Effector memory CD4-positive, alpha-beta T cell (primary cell): ENCODE measurements around the gene CHRNA9.
A peak's percentile ranks its signal among the peaks of the same experiment; 100 is the strongest.

Source experiments
- DNase-seq, 3 donors: peaks; one replicate each; pipeline ENCODE4 v3.0.0-alpha.2; 2020
- H3K27ac ChIP-seq: 2 replicates; pipeline ENCODE4 v1.7.0; 2013; ENCODE audit warnings: mild to moderate bottlenecking, low read length, moderate library complexity; ENCODE audit not compliant: insufficient read depth, poor library complexity, severe bottlenecking
- H3K27me3 ChIP-seq: replicated peaks from 2 replicates; pipeline ENCODE4 v1.7.0; 2013; ENCODE audit warnings: mild to moderate bottlenecking, low read length; ENCODE audit not compliant: insufficient read depth, control insufficient read depth, poor library complexity, severe bottlenecking
- H3K36me3 ChIP-seq: 2 replicates; pipeline ENCODE4 v1.7.0; 2013; ENCODE audit warnings: mild to moderate bottlenecking, low read length, moderate library complexity; ENCODE audit not compliant: control insufficient read depth, insufficient read depth
- H3K4me1 ChIP-seq: 2 replicates; pipeline ENCODE4 v1.7.0; 2013; ENCODE audit warnings: low read length, mild to moderate bottlenecking; ENCODE audit not compliant: control insufficient read depth, insufficient read depth, poor library complexity, severe bottlenecking
- H3K4me3 ChIP-seq: 2 replicates; pipeline ENCODE4 v1.7.0; 2013; ENCODE audit warnings: low read length, low read depth, mild to moderate bottlenecking; ENCODE audit not compliant: insufficient read depth, poor library complexity, severe bottlenecking
- H3K9me3 ChIP-seq: 2 replicates; pipeline ENCODE4 v1.7.0; 2013; ENCODE audit warnings: mild to moderate bottlenecking, low read length, moderate library complexity; ENCODE audit not compliant: control insufficient read depth

CHRNA9 gene

GRCh38 chr4:40308528-40309122 lies 26.5 kb upstream of the CHRNA9 start:
- Histone ChIP-seq H3K4me3 (peak overlapping the region; percentile 32), H3K9me3 (no peaks in the 10 kb centered on the region), H3K4me1 (peaks cover 52% of the 10 kb centered on the region), H3K27ac (peak overlapping the region; percentile 83), H3K36me3 (peaks cover 3% of the 10 kb centered on the region), H3K27me3 (no peaks in the 10 kb centered on the region)
- DNase-seq, result no peak

GRCh38 chr4:40309250-40309774 lies 25.8 kb upstream of the CHRNA9 start:
- peak; percentile 77 to 85 (median 82) for DNase-seq
- peaks cover 3% of the 10 kb centered on the region for H3K36me3 ChIP-seq
- no peaks in the 10 kb centered on the region for H3K9me3 ChIP-seq
- peak overlapping the region; percentile 32 for H3K4me3 ChIP-seq
- peak overlapping the region; percentile 83 for H3K27ac ChIP-seq
- H3K4me1 ChIP-seq, result peaks cover 50% of the 10 kb centered on the region
- no peaks in the 10 kb centered on the region for H3K27me3 ChIP-seq

- Histone ChIP-seq H3K4me3 (no peak overlapping the region), H3K27me3 (no peaks in the 10 kb centered on the region), H3K27ac (peak overlapping the region; percentile 83), H3K36me3 (no peaks in the 10 kb centered on the region), H3K9me3 (no peaks in the 10 kb centered on the region), H3K4me1 (peaks cover 46% of the 10 kb centered on the region)
- DNase-seq, result no peak
Measured at GRCh38 chr4:40310225-40310624, 24.9 kb upstream of the CHRNA9 start.

GRCh38 chr4:40311811-40312346 lies 23.3 kb upstream of the CHRNA9 start:
- no peak overlapping the region for H3K4me3 ChIP-seq
- H3K27ac ChIP-seq, result peak overlapping the region; percentile 47
- no peaks in the 10 kb centered on the region for H3K9me3 ChIP-seq
- H3K36me3 ChIP-seq, result no peaks in the 10 kb centered on the region
- no peak for DNase-seq
- peaks cover 41% of the 10 kb centered on the region for H3K4me1 ChIP-seq
- H3K27me3 ChIP-seq, result no peaks in the 10 kb centered on the region

- no peaks in the 10 kb centered on the region for H3K36me3 ChIP-seq
- no peaks in the 10 kb centered on the region for H3K27me3 ChIP-seq
- no peaks in the 10 kb centered on the region for H3K9me3 ChIP-seq
- H3K4me1 ChIP-seq, result peaks cover 16% of the 10 kb centered on the region
- H3K27ac ChIP-seq, result no peak overlapping the region
- DNase-seq, result no peak
- no peak overlapping the region for H3K4me3 ChIP-seq
Measured at GRCh38 chr4:40314951-40315350, 20.2 kb upstream of the CHRNA9 start.

- H3K9me3 ChIP-seq, result no peaks in the 10 kb centered on the region
- H3K4me1 ChIP-seq, result peaks cover 16% of the 10 kb centered on the region
- H3K27ac ChIP-seq, result peak overlapping the region; percentile 71
- peak overlapping the region; percentile 43 for H3K4me3 ChIP-seq
- H3K27me3 ChIP-seq, result no peaks in the 10 kb centered on the region
- no peaks in the 10 kb centered on the region for H3K36me3 ChIP-seq
- DNase-seq, result peak in 2 of 3 donors; percentile 8 to 13
Measured at GRCh38 chr4:40316333-40316781, 18.8 kb upstream of the CHRNA9 start.

- no peaks in the 10 kb centered on the region for H3K27me3 ChIP-seq
- H3K4me1 ChIP-seq, result peaks cover 16% of the 10 kb centered on the region
- no peaks in the 10 kb centered on the region for H3K9me3 ChIP-seq
- peak overlapping the region; percentile 71 for H3K27ac ChIP-seq
- no peaks in the 10 kb centered on the region for H3K36me3 ChIP-seq
- DNase-seq, result peak; percentile 15 to 43 (median 39)
- H3K4me3 ChIP-seq, result peak overlapping the region; percentile 43
Measured at GRCh38 chr4:40316782-40317635, 18.1 kb upstream of the CHRNA9 start.

- Histone ChIP-seq H3K27ac (no peak overlapping the region), H3K36me3 (no peaks in the 10 kb centered on the region), H3K27me3 (no peaks in the 10 kb centered on the region), H3K9me3 (no peaks in the 10 kb centered on the region), H3K4me3 (no peak overlapping the region), H3K4me1 (peaks cover 16% of the 10 kb centered on the region)
- DNase-seq, result no peak
Measured at GRCh38 chr4:40317916-40318658, 17.0 kb upstream of the CHRNA9 start.

GRCh38 chr4:40321574-40322275 lies 13.4 kb upstream of the CHRNA9 start:
- no peaks in the 10 kb centered on the region for H3K27me3 ChIP-seq
- no peak for DNase-seq
- no peak overlapping the region for H3K4me3 ChIP-seq
- H3K27ac ChIP-seq, result no peak overlapping the region
- H3K36me3 ChIP-seq, result no peaks in the 10 kb centered on the region
- peaks cover 7% of the 10 kb centered on the region for H3K4me1 ChIP-seq
- H3K9me3 ChIP-seq, result no peaks in the 10 kb centered on the region
